Liver (tissue), 9 donors: Measurements from ENCODE around the gene SLC25A21. TPM values are rescaled to one million over a fixed set of nuclear protein-coding genes. Genes with fewer than 3 reads are reported as not detected.

ENCODE experiments used
- DNase-seq: peaks from one replicate; pipeline ENCODE4 v3.0.0-alpha.2; 2017; ENCODE audit warnings: low spot score
- H3K27ac ChIP-seq, 2 donors: one replicate each; pipeline ENCODE4 v1.7.0; 2013; ENCODE audit warnings: inconsistent platforms in 2 of 2, low read length in 2 of 2, control low read depth in 1 of 2, low read depth in 1 of 2, mild to moderate bottlenecking in 1 of 2
- H3K27me3 ChIP-seq, 4 donors: one replicate each; pipeline versions ENCODE4 v1.6.1 to v1.7.0; 2013; ENCODE audit warnings: low read length in 3 of 4, inconsistent platforms in 1 of 4, mild to moderate bottlenecking in 1 of 4, moderate library complexity in 1 of 4; ENCODE audit not compliant: control insufficient read depth in 4 of 4, insufficient read depth in 4 of 4
- H3K36me3 ChIP-seq, 4 donors: one replicate each; pipeline versions ENCODE4 v1.6.1 to v1.7.0; 2013; ENCODE audit warnings: low read length in 3 of 4, mild to moderate bottlenecking in 3 of 4, low read depth in 1 of 4, moderate library complexity in 1 of 4; ENCODE audit not compliant: control insufficient read depth in 4 of 4, insufficient read depth in 3 of 4
- H3K4me1 ChIP-seq, 4 donors: one replicate each; pipeline versions ENCODE4 v1.6.1 to v1.7.0; 2013; ENCODE audit warnings: low read length in 3 of 4, mild to moderate bottlenecking in 3 of 4, moderate library complexity in 1 of 4; ENCODE audit not compliant: control insufficient read depth in 4 of 4, insufficient read depth in 4 of 4
- H3K4me3 ChIP-seq, 3 donors: one replicate each; pipeline versions ENCODE4 v1.6.1 to v1.7.0; 2013; ENCODE audit warnings: low read length in 3 of 3, control low read depth in 1 of 3, low read depth in 1 of 3, mild to moderate bottlenecking in 1 of 3
- H3K9ac ChIP-seq, 2 donors: one replicate each; pipeline ENCODE4 v1.7.0; 2013; ENCODE audit warnings: low read length in 2 of 2, mild to moderate bottlenecking in 2 of 2, moderate library complexity in 2 of 2, control low read depth in 1 of 2, low read depth in 1 of 2
- H3K9me3 ChIP-seq, 4 donors: one replicate each; pipeline versions ENCODE4 v1.6.1 to v1.7.0; 2013; ENCODE audit warnings: low read length in 3 of 4; ENCODE audit not compliant: control insufficient read depth in 4 of 4
- FOXA2 ChIP-seq: IDR thresholded peaks from 2 replicates; pipeline ENCODE4 v1.6.1; 2016; ENCODE audit warnings: antibody characterized with exemption
- GABPA ChIP-seq, 2 donors: IDR thresholded peaks in 1 of 2; conservative IDR thresholded peaks in 1 of 2; 2 replicates each; pipeline ENCODE4 v1.6.1; 2016; ENCODE audit warnings: antibody characterized with exemption in 2 of 2, mild to moderate bottlenecking in 1 of 2, moderate library complexity in 1 of 2
- JUND ChIP-seq, 2 donors: IDR thresholded peaks; 2 replicates each; pipeline ENCODE4 v1.6.1; 2016; ENCODE audit warnings: antibody characterized with exemption in 2 of 2
- SP1 ChIP-seq: IDR thresholded peaks from 2 replicates; pipeline ENCODE4 v1.6.1; 2018; ENCODE audit warnings: antibody characterized with exemption, mild to moderate bottlenecking
- WGBS: extraction: QIAGEN DNeasy Blood & Tissue Kit; methylation state at CpG from one replicate; pipeline ENCODE4 v1.1.7; 2013; 5-methylcytosine and 5-hydroxymethylcytosine counted together
- polyA plus RNA-seq, 2 donors: library from polyadenylated mRNA; stranded (reverse) in 1 of 2; unstranded in 1 of 2; fragments of 200-250 nt in 1 of 2; fragments of >200 nt in 1 of 2; fragmentation: Nextera tagmentation in 1 of 2; extraction: Ambion mirVana in 1 of 2; gene quantifications; one replicate each; pipeline versions ENCODE4 v1.2.1 to v1.2.3, GENCODE V29; 2013 to 2015
- total RNA-seq, 2 donors: library from RNA; depleted of rRNA; stranded (reverse); fragments of >200 nt; gene quantifications; one replicate each; pipeline ENCODE4 v1.2.3, GENCODE V29; 2014
- TF ChIP-seq, protein P1 (sequence below): IDR thresholded peaks from 2 replicates; pipeline ENCODE4 v1.6.1; 2016; ENCODE audit warnings: antibody characterized with exemption
- TF ChIP-seq, protein P2 (sequence below): IDR thresholded peaks from 2 replicates; pipeline ENCODE4 v1.6.1; 2016; ENCODE audit warnings: antibody characterized with exemption
- TF ChIP-seq, protein P3 (sequence below): IDR thresholded peaks from 2 replicates; pipeline ENCODE4 v1.6.1; 2016; ENCODE audit warnings: antibody characterized with exemption, mild to moderate bottlenecking
- TF ChIP-seq, protein P4 (sequence below): fragments of 150-350 bp; IDR thresholded peaks from 2 replicates; pipeline ENCODE4 v1.5.1; 2017; ENCODE audit warnings: improper control_type of control experiment, low read depth, low read length; ENCODE audit not compliant: missing input control
- donor health status: healthy.
- donor health status: healthy.
- donor health status: healthy.
- donor health status: healthy.
- donor health status: healthy.

Gene SLC25A21
- total and polyA plus RNA-seq, 4 donors: 0.13 to 24.3 (median 0.23) TPM

DNA sequence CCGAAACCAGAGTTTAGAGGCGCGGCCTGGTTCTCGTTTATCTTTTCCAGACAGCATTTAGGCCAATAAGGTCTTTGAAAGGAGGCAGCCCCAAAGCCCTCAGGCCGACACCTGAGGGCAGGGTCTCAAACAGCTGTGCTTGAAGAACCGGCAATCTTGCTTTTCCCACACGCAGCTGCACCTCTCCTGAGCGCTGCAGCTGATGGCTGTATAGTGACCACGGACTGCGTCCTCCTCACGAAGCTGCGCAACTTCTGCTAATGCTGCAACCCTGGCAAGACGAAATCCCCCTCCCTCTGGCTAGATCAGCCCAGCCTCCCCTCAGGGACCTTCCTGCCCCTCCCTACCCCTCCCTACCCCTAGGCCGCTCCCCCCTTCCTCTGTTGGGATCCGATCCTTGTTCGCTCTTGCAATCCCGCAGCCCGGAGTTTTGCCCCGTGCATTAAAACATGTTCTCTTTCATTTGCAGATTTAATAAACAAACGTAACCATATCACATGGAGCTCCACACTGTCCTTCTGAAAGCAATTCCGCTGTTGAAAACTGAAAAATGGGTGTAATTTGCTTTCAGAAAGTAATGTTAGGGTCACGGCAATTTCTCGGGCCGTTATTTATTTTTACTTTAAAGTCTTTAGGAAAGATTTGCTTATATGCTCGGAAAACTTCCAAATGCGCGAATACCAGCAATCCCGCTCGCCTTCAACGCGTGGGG, 515.6 kb downstream of the SLC25A21 start:
- H3K27ac ChIP-seq: no peak overlapping the region
- no peaks in the 10 kb centered on the region for H3K36me3 ChIP-seq
- TF ChIP-seq SP1 (no peak), GABPA (IDR thresholded peaks at IDR 0.05 in 1 of 2, conservative IDR thresholded peaks at IDR 0.05 in 1 of 2) (no peak), FOXA2 (no peak), JUND (IDR thresholded peaks at IDR 0.05) (no peak)
- TF ChIP-seq, protein P1, sequence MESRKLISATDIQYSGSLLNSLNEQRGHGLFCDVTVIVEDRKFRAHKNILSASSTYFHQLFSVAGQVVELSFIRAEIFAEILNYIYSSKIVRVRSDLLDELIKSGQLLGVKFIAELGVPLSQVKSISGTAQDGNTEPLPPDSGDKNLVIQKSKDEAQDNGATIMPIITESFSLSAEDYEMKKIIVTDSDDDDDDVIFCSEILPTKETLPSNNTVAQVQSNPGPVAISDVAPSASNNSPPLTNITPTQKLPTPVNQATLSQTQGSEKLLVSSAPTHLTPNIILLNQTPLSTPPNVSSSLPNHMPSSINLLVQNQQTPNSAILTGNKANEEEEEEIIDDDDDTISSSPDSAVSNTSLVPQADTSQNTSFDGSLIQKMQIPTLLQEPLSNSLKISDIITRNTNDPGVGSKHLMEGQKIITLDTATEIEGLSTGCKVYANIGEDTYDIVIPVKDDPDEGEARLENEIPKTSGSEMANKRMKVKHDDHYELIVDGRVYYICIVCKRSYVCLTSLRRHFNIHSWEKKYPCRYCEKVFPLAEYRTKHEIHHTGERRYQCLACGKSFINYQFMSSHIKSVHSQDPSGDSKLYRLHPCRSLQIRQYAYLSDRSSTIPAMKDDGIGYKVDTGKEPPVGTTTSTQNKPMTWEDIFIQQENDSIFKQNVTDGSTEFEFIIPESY: no peak
- TF ChIP-seq, protein P2, sequence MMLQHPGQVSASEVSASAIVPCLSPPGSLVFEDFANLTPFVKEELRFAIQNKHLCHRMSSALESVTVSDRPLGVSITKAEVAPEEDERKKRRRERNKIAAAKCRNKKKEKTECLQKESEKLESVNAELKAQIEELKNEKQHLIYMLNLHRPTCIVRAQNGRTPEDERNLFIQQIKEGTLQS: no peak
- TF ChIP-seq, protein P3, sequence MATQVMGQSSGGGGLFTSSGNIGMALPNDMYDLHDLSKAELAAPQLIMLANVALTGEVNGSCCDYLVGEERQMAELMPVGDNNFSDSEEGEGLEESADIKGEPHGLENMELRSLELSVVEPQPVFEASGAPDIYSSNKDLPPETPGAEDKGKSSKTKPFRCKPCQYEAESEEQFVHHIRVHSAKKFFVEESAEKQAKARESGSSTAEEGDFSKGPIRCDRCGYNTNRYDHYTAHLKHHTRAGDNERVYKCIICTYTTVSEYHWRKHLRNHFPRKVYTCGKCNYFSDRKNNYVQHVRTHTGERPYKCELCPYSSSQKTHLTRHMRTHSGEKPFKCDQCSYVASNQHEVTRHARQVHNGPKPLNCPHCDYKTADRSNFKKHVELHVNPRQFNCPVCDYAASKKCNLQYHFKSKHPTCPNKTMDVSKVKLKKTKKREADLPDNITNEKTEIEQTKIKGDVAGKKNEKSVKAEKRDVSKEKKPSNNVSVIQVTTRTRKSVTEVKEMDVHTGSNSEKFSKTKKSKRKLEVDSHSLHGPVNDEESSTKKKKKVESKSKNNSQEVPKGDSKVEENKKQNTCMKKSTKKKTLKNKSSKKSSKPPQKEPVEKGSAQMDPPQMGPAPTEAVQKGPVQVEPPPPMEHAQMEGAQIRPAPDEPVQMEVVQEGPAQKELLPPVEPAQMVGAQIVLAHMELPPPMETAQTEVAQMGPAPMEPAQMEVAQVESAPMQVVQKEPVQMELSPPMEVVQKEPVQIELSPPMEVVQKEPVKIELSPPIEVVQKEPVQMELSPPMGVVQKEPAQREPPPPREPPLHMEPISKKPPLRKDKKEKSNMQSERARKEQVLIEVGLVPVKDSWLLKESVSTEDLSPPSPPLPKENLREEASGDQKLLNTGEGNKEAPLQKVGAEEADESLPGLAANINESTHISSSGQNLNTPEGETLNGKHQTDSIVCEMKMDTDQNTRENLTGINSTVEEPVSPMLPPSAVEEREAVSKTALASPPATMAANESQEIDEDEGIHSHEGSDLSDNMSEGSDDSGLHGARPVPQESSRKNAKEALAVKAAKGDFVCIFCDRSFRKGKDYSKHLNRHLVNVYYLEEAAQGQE: no peak
- H3K4me1 ChIP-seq: peaks cover 10 to 25% (median 19%) of the 10 kb centered on the region in 4 donors
- no peak for DNase-seq
- no peak overlapping the region for H3K9ac ChIP-seq
- peak overlapping the region in 1 of 3 donors; percentile 27 for H3K4me3 ChIP-seq
- H3K27me3 ChIP-seq: peaks cover 4 to 55% (median 36%) of the 10 kb centered on the region in 4 donors
- peaks cover 0 to 5% (median 0%) of the 10 kb centered on the region in 4 donors for H3K9me3 ChIP-seq
- WGBS: 7% methylated on average over 31 of the region's 31 CpGs

DNA sequence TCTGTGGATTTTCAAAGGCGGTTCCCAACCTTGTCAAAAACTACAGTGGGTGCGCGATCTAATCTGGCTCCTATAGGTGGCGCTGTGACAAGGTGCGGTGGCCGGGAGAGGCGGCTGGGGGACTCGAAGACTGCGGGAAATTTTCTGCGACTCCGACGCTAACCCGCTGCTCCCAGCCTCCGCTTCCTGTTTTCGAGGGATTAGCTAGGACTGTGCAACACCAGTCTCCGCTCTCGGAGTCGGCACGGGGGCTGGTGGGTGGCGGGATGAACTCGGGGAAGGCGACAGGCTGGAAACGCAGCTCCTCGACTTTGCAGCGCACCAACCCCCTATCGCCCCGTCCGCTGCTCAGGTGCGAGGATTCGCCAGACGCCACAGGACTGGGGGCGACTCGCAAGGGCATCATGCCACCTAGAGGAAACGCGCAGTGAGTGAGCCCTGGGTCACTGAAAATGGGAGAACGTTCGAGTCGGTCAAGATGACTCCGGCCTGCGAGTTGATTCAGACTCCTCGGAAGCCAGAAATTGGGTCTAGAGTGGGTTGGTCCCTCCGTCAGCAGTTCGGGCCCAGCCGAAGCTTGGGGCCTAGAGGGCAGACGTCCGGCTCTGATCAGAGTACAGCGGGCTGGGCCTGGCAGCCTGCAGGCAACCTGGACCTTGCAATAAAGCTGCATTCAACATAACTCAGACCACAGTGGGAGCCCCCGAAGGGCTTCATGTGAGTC, 516.3 kb downstream of the SLC25A21 start:
- 6% methylated on average over 48 of the region's 48 CpGs for WGBS
- Histone ChIP-seq H3K4me1 (peaks cover 9 to 25% (median 14%) of the 10 kb centered on the region in 4 donors), H3K9me3 (peaks cover 0 to 2% (median 0%) of the 10 kb centered on the region in 4 donors), H3K4me3 (no peak overlapping the region), H3K36me3 (no peaks in the 10 kb centered on the region), H3K27ac (no peak overlapping the region), H3K27me3 (peaks cover 4 to 53% (median 32%) of the 10 kb centered on the region in 4 donors), H3K9ac (no peak overlapping the region)
- TF ChIP-seq, protein P3: no peak
- TF ChIP-seq, protein P4, sequence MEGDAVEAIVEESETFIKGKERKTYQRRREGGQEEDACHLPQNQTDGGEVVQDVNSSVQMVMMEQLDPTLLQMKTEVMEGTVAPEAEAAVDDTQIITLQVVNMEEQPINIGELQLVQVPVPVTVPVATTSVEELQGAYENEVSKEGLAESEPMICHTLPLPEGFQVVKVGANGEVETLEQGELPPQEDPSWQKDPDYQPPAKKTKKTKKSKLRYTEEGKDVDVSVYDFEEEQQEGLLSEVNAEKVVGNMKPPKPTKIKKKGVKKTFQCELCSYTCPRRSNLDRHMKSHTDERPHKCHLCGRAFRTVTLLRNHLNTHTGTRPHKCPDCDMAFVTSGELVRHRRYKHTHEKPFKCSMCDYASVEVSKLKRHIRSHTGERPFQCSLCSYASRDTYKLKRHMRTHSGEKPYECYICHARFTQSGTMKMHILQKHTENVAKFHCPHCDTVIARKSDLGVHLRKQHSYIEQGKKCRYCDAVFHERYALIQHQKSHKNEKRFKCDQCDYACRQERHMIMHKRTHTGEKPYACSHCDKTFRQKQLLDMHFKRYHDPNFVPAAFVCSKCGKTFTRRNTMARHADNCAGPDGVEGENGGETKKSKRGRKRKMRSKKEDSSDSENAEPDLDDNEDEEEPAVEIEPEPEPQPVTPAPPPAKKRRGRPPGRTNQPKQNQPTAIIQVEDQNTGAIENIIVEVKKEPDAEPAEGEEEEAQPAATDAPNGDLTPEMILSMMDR: peak; percentile 32
- peak; percentile 53 for DNase-seq
